Measurements from ENCODE around the gene GPC3.

DNA sequence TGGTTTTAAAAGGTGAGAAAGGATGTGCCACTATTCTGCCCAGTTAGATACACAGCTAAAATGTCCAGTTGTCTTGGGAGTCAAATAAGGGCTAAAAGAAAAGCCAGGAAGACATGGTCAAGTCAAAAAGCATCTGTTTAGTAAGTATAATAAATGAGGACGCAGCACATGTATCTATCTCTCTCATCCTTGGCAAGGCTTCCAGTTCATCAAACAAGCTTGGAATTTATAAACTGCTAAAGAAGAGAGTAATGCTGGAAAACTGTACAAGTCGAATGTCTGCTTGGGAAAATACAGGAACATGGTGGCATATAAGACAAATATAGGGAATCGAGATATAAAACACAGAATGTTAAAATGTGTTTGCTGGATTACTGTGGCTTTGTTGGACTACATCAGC, 106.7 kb downstream of the GPC3 start:
- TF ChIP-seq, protein P1, sequence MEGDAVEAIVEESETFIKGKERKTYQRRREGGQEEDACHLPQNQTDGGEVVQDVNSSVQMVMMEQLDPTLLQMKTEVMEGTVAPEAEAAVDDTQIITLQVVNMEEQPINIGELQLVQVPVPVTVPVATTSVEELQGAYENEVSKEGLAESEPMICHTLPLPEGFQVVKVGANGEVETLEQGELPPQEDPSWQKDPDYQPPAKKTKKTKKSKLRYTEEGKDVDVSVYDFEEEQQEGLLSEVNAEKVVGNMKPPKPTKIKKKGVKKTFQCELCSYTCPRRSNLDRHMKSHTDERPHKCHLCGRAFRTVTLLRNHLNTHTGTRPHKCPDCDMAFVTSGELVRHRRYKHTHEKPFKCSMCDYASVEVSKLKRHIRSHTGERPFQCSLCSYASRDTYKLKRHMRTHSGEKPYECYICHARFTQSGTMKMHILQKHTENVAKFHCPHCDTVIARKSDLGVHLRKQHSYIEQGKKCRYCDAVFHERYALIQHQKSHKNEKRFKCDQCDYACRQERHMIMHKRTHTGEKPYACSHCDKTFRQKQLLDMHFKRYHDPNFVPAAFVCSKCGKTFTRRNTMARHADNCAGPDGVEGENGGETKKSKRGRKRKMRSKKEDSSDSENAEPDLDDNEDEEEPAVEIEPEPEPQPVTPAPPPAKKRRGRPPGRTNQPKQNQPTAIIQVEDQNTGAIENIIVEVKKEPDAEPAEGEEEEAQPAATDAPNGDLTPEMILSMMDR (IDR thresholded peaks at IDR 0.05), result no peak
- TF ChIP-seq POLR2A (IDR thresholded peaks at IDR 0.05), result no peak

All from thyroid gland (tissue), 4 donors.